H9 (cell line): ENCODE data around the gene CIT. TPM values are rescaled to one million over a fixed set of nuclear protein-coding genes. Genes with fewer than 3 reads are reported as not detected.

Experiments used
- DNase-seq: peaks from one replicate; pipeline ENCODE4 v3.0.0-alpha.2; 2017
- H2AFZ ChIP-seq: one replicate; pipeline ENCODE4 v1.6.1; 2013; ENCODE audit warnings: mild to moderate bottlenecking, low read length, control low read depth, moderate library complexity
- H2AK5ac ChIP-seq: 2 replicates; pipeline ENCODE4 v1.6.1; 2013; ENCODE audit warnings: low read length, control low read depth, mixed read lengths; ENCODE audit not compliant: insufficient read length
- H2BK120ac ChIP-seq: one replicate; pipeline ENCODE4 v1.6.1; 2013; ENCODE audit warnings: low read depth, mild to moderate bottlenecking, low read length, control low read depth, inconsistent platforms; ENCODE audit not compliant: poor library complexity, severe bottlenecking
- H2BK12ac ChIP-seq: 2 replicates; pipeline ENCODE4 v1.6.1; 2013; ENCODE audit warnings: low read length, control low read depth, mixed read lengths, low read depth; ENCODE audit not compliant: insufficient read length
- H2BK15ac ChIP-seq: 2 replicates; pipeline ENCODE4 v1.6.1; 2013; ENCODE audit warnings: low read depth, low read length, control low read depth
- H2BK20ac ChIP-seq: one replicate; pipeline ENCODE4 v1.6.1; 2013; ENCODE audit warnings: low read depth, mild to moderate bottlenecking, low read length, control low read depth, inconsistent platforms; ENCODE audit not compliant: poor library complexity, severe bottlenecking
- H2BK5ac ChIP-seq: 2 replicates; pipeline ENCODE4 v1.6.1; 2013; ENCODE audit warnings: low read length, control low read depth, mixed read lengths; ENCODE audit not compliant: insufficient read length
- H3K14ac ChIP-seq: 2 replicates; pipeline ENCODE4 v1.6.1; 2013; ENCODE audit warnings: low read length, control low read depth; ENCODE audit not compliant: insufficient read depth
- H3K18ac ChIP-seq: 2 replicates; pipeline ENCODE4 v1.6.1; 2013; ENCODE audit warnings: low read depth, mild to moderate bottlenecking, mixed read lengths, low read length, control low read depth; ENCODE audit not compliant: insufficient read length
- H3K23ac ChIP-seq: 2 replicates; pipeline ENCODE4 v1.6.1; 2013; ENCODE audit warnings: low read length, control low read depth, mixed read lengths, low read depth; ENCODE audit not compliant: insufficient read length
- H3K23me2 ChIP-seq: 2 replicates; pipeline ENCODE4 v1.6.1; 2013; ENCODE audit warnings: low read depth, mild to moderate bottlenecking, mixed read lengths, low read length, control low read depth; ENCODE audit not compliant: insufficient read length, poor library complexity, severe bottlenecking
- H3K27ac ChIP-seq: 2 replicates; pipeline ENCODE4 v1.5.1; 2013; ENCODE audit warnings: low read length, control low read depth, mixed read lengths, low read depth; ENCODE audit not compliant: insufficient read length
- H3K27me3 ChIP-seq: 2 replicates; pipeline ENCODE4 v1.6.1; 2013; ENCODE audit warnings: low read length, control low read depth, inconsistent platforms; ENCODE audit not compliant: insufficient read depth
- H3K4ac ChIP-seq: 2 replicates; pipeline ENCODE4 v1.6.1; 2013; ENCODE audit warnings: low read depth, mild to moderate bottlenecking, control low read depth, inconsistent platforms, low read length, moderate library complexity
- H3K4me1 ChIP-seq: 2 replicates; pipeline ENCODE4 v1.6.1; 2013; ENCODE audit warnings: low read length, control low read depth, inconsistent platforms; ENCODE audit not compliant: insufficient read depth
- H3K4me2 ChIP-seq: 2 replicates; pipeline ENCODE4 v1.6.1; 2013; ENCODE audit warnings: low read length, control low read depth, mixed read lengths; ENCODE audit not compliant: insufficient read length, insufficient read depth
- H3K56ac ChIP-seq: 2 replicates; pipeline ENCODE4 v1.6.1; 2013; ENCODE audit warnings: low read depth, mild to moderate bottlenecking, mixed read lengths, low read length, control low read depth; ENCODE audit not compliant: insufficient read length
- H3K79me1 ChIP-seq: 2 replicates; pipeline ENCODE4 v1.6.1; 2013; ENCODE audit warnings: low read depth, mild to moderate bottlenecking, moderate library complexity, low read length, control low read depth, inconsistent platforms; ENCODE audit not compliant: insufficient read depth, poor library complexity, severe bottlenecking
- H3K79me2 ChIP-seq: 2 replicates; pipeline ENCODE4 v1.6.1; 2013; ENCODE audit warnings: low read length, control low read depth, inconsistent platforms; ENCODE audit not compliant: insufficient read depth
- H3K9ac ChIP-seq: 2 replicates; pipeline ENCODE4 v1.6.1; 2013; ENCODE audit warnings: low read length, control low read depth, mixed read lengths; ENCODE audit not compliant: insufficient read length; ENCODE audit errors: extremely low read depth
- H3K9me3 ChIP-seq: one replicate; pipeline ENCODE4 v1.6.1; 2013; ENCODE audit warnings: low read depth, low read length, inconsistent platforms; ENCODE audit not compliant: control insufficient read depth
- H3T11ph ChIP-seq: one replicate; pipeline ENCODE4 v1.6.1; 2013; ENCODE audit warnings: mild to moderate bottlenecking, low read length, control low read depth, inconsistent platforms
- H4K20me1 ChIP-seq: one replicate; pipeline ENCODE4 v1.6.1; 2013; ENCODE audit not compliant: control insufficient read depth, insufficient read length, insufficient read depth
- H4K5ac ChIP-seq: 2 replicates; pipeline ENCODE4 v1.6.1; 2013; ENCODE audit warnings: low read depth, mild to moderate bottlenecking, mixed read lengths, low read length, control low read depth; ENCODE audit not compliant: insufficient read length
- H4K8ac ChIP-seq: replicated peaks from 2 replicates; pipeline ENCODE4 v1.6.1; 2013; ENCODE audit warnings: low read length, control low read depth, mixed read lengths, low read depth; ENCODE audit not compliant: insufficient read length
- H4K91ac ChIP-seq: 2 replicates; pipeline ENCODE4 v1.6.1; 2013; ENCODE audit warnings: low read depth, mild to moderate bottlenecking, moderate library complexity, mixed read lengths, low read length, control low read depth; ENCODE audit not compliant: insufficient read length
- H3K27ac Mint-ChIP-seq, 3 experiments: 2 replicates in 2 of 3; 3 replicates in 1 of 3; pipeline ENCODE4 v1.8.0; 2020 to 2021; ENCODE audit warnings: mixed read lengths in 3 of 3, mild to moderate bottlenecking in 1 of 3, moderate library complexity in 1 of 3
- H3K27me3 Mint-ChIP-seq: 2 replicates; pipeline ENCODE4 v1.8.0; 2021; ENCODE audit warnings: low read depth, mild to moderate bottlenecking, moderate library complexity, mixed read lengths
- H3K36me3 Mint-ChIP-seq, 3 experiments: 2 replicates in 2 of 3; 3 replicates in 1 of 3; pipeline ENCODE4 v1.8.0; 2020 to 2021; ENCODE audit warnings: low read depth in 3 of 3, mixed read lengths in 3 of 3; ENCODE audit not compliant: insufficient read depth in 1 of 3
- H3K4me1 Mint-ChIP-seq, 2 experiments: 2 replicates each; pipeline ENCODE4 v1.8.0; 2020; ENCODE audit warnings: mixed read lengths in 2 of 2
- H3K4me3 Mint-ChIP-seq, 2 experiments: 2 replicates in 1 of 2; 3 replicates in 1 of 2; pipeline ENCODE4 v1.8.0; 2020 to 2021; ENCODE audit warnings: mild to moderate bottlenecking in 2 of 2, mixed read lengths in 2 of 2, moderate library complexity in 1 of 2
- H3K9me3 Mint-ChIP-seq, 2 experiments: 2 replicates in 1 of 2; 3 replicates in 1 of 2; pipeline ENCODE4 v1.8.0; 2020; ENCODE audit warnings: mild to moderate bottlenecking in 2 of 2, mixed read lengths in 2 of 2, moderate library complexity in 1 of 2
- CTCF ChIP-seq: fragments of 200-600 bp; sonication (generic); conservative IDR thresholded peaks from 3 replicates; pipeline ENCODE4 v1.8.0; 2021; ENCODE audit warnings: antibody characterized with exemption, mild to moderate bottlenecking
- whole genome bisulfite sequencing: extraction: QIAGEN DNeasy Blood & Tissue Kit; methylation state at CpG from one replicate; pipeline ENCODE4 v1.1.7; 2013; ENCODE audit warnings: missing lambda C conversion rate, low lambda C conversion rate, mixed read lengths; ENCODE audit not compliant: insufficient read length; ENCODE audit errors: extremely low coverage; 5-methylcytosine and 5-hydroxymethylcytosine counted together
- total RNA-seq: library from RNA; stranded (reverse); gene quantifications from 2 replicates; pipeline ENCODE4 v1.2.1, GENCODE V29; 2021

Gene CIT
- total RNA-seq, 1 experiment from 2014 or later: 55.3 TPM

DNA sequence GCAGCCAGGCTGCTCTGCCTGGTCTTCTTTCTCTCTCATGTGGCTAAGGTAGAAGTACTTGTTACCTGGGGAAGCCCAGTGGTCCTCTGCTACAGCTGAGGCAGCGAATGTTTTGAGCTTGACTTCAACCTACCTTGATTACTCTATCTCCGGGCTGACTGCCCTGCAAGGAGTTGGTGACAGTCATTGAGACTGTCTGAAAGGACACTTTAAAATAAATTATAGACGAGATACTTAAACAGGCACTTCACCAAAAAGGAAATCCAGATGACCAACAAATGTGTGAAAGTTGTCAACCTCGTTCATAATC, 474 bp upstream of the CIT start:
- Mint-ChIP-seq H3K27me3 (peaks cover 2% of the 10 kb centered on the region; the same call in 1 of the 2 replicates), H3K36me3 (peaks cover 8 to 30% (median 24%) of the 10 kb centered on the region in 3 experiments; a peak in 6 of 7 replicates), H3K27ac (peak overlapping the region in 2 of 3 experiments; percentile 75 to 80; a peak in 5 of 7 replicates), H3K4me1 (peaks cover 13 to 14% of the 10 kb centered on the region in 2 experiments), H3K4me3 (peak overlapping the region; percentile 89 to 96), H3K9me3 (no peaks in the 10 kb centered on the region)
- Histone ChIP-seq H3K9ac (peak overlapping the region; percentile 21), H3K56ac (no peak overlapping the region), H3K23me2 (peaks cover 6% of the 10 kb centered on the region), H4K20me1 (no peaks in the 10 kb centered on the region), H4K5ac (no peak overlapping the region), H2AFZ (no peak overlapping the region), H3K4me2 (peak overlapping the region; percentile 34), H2BK20ac (no peak overlapping the region), H2BK5ac (no peak overlapping the region), H2AK5ac (no peak overlapping the region), H3K79me2 (no peaks in the 10 kb centered on the region), H2BK15ac (no peak overlapping the region), H3K4ac (no peak overlapping the region), H3K14ac (no peak overlapping the region), H4K91ac (no peak overlapping the region), H3K23ac (no peak overlapping the region), H3K9me3 (no peaks in the 10 kb centered on the region), H3K4me1 (0 out of 2 replicates have a peak, but pooled peaks cover 2% of the 10 kb centered on the region), H3K27me3 (no peaks in the 10 kb centered on the region), H2BK12ac (no peak overlapping the region), H3T11ph (no peak overlapping the region), H2BK120ac (no peak overlapping the region), H3K18ac (no peak overlapping the region), H3K27ac (no peak overlapping the region), H4K8ac (no peak overlapping the region), H3K79me1 (no peaks in the 10 kb centered on the region)
- TF ChIP-seq CTCF: no peak
- no CpG with 5 or more reads among the region's 4 CpGs for WGBS
- no peak for DNase-seq
